Ureter (tissue), 1 donor: Measurements from ENCODE around the gene MEOX1. TPM values are rescaled to one million over a fixed set of nuclear protein-coding genes. Genes with fewer than 3 reads are reported as not detected.

ENCODE experiments used
- DNase-seq: peaks from one replicate; pipeline ENCODE4 v3.0.0-alpha.2; 2020; ENCODE audit warnings: low spot score
- total RNA-seq: library from RNA; stranded (reverse); gene quantifications from one replicate; pipeline ENCODE4 v1.2.4, GENCODE V29; 2023
- donor health status: DM: yes; HTN: yes; CAD: no.

The MEOX1 gene
- total RNA-seq, 1 donor from 2014 or later = 9.8 TPM

DNA sequence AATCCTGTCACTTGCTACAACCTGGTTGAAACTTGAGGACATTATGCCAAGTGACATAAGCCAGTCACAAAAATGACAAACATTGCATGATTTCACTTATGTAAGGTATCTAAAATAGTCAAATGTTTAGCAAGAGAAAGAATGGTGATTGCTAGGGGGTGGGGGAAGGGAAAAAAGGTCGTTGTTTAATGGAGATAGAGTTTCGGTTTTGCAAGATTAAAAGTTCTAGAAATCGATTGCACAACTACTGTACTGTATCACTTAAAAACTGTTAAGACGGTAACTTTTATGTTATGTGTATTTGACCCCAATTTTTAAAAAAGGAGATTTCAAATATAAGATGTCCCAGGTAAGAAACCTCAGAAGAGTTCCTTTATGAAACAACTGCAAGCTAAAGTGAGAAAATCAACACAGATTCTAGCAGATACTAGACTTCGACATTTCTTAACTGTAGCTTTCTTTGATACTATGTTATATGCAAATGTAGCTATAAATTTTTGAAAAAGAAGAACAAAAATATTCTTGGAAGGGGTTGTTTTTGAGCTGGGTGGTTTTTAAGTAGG, 5.9 kb downstream of the MEOX1 start:
- no peak for DNase-seq

DNA sequence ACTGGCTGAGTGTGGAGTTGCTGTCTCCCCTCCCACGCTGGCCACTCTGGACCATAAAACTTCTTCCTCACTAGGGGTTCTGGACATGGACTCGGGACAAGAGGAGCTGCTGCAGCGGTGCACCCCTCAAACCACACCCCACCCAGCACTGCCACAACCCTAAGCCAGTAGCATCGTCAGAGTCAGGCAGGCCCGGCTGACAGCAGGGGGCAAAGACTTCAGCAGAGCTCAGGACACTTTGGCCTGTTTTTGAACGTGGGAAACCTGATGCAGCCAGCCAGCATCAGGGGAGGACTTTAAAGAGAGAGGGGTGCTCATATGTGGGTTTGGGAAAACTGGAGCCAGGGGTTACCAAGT, 9.6 kb downstream of the MEOX1 start:
- DNase-seq = no peak

DNA sequence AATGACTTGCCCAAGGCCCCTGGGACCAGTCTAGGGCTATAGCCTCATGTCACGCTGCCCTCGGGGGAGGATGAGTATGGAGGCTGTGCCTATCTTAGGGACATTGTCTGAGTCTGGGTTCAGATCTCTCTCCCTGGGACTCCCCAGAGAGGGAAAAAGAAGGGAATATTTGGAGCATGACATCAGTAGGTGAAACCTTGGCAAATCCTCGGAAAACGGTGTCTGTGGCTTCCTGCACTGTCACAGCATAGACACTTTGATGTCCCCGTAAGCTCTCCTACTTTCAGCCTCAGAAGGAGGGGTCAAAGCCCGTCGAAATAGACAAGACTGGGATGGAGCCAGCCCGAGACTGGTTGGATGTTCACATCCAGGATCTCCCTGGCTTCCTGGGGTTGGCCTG, 11.3 kb downstream of the MEOX1 start:
- DNase-seq = no peak

DNA sequence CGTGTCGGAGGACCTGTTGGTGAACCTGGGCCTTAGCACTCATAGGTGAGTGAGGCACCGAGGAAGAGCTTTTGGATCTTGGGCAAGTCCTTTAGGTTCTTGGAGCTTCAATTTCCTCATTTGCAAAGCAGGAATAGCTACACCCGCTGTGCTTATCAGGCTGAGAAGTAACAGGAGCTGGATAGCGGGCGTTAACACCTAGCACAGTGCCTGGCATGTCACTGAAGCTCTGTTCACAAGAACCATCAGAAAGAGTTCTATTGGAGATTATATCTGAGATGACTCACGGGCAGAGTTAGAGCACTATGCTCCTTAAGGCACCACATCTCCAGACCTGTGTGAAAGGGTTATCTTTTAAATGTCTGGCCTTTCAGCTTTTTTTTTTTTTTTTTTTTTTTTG, 12.8 kb downstream of the MEOX1 start:
- DNase-seq = no peak

DNA sequence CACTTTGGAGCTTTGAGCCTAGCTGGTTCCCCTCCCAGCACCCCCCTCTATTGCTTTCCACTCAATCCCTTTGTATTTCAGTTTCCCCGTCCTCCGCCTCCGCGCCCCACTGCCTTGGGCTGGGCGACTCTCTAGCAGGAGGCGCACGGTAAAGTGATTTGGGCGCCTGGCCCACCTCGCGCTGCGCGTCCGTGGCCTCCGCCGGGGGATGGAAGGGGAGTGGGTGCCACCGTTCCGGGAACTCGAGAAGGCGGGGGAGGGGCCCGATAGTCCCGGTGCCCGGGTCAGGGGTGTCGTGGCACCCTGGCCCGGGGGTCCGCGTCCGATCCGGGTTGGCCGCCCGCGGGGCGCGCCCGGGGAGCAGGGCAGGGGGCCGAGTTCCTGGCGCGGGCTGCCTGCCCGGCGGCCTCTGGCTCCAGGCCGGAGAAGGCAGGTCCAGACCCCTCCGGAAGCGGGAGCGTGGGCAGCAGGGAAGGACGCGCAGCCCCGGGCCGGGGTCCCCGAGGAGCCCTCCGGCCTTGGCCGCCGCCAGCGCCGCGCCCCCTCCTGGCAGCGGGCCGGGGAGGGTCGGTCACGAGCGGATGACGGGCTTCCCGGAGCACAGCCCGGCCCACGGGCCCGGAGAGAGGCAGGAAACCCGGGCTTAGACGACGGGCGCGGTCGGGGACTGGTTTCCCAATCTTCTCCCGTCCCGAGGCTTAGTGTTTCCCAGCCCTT, 15.8 kb downstream of the MEOX1 start:
- DNase-seq = peak; percentile 72

DNA sequence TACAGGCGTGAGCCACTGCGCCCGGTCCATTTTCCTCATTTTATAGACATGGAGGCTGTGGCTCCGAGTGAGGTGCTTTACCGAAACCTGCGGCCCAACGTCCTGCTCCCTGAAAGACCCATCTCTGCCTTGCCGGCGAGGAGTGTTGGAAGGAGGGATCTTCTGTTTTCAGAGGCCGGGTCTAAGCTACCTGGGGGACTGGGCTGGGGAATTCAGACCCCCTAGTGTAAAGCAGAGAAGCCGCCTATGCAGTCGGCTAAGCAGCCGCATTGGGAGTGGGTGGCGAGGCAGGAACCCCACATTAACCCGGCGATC, 16.3 kb downstream of the MEOX1 start:
- no peak for DNase-seq

DNA sequence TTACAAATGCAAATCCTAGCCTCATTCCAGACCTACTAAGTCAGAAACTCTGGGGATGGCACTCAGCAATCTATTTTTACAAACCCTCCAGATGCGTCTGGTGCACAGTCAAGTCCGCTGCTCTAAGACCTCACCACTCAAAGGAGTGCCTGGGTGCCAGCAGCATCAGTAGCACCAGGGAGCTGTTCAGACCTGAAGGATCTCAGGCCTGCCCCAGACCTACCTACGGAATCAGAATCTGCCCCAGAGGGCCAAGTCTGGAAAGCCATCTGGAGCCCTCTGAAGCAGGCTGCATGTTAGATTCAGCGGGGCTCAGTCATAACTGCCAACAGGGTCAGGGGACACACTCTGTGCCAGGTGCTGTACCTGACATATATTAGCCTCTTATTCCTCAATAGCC, 17.6 kb downstream of the MEOX1 start:
- no peak for DNase-seq

DNA sequence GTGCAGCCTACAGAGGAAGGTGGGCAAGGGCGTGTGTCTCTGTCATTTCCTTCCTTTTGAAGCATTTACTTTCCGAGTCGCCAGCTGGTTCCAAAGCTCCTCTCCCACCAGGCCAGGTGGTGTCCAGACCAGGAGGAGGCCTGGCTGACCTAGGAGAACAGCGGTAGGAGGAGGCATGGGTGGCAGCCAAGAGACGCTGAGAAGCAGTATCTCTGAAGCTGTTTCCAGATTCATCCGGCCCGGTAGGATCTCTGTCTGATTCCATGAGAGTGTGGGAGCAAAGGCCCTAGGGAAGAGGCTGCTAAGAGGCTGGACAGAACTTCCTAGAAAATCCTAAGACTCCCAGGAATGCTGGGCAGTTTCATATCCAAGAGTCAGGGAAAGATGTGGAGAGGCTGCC, 20.3 kb downstream of the MEOX1 start:
- DNase-seq = no peak

DNA sequence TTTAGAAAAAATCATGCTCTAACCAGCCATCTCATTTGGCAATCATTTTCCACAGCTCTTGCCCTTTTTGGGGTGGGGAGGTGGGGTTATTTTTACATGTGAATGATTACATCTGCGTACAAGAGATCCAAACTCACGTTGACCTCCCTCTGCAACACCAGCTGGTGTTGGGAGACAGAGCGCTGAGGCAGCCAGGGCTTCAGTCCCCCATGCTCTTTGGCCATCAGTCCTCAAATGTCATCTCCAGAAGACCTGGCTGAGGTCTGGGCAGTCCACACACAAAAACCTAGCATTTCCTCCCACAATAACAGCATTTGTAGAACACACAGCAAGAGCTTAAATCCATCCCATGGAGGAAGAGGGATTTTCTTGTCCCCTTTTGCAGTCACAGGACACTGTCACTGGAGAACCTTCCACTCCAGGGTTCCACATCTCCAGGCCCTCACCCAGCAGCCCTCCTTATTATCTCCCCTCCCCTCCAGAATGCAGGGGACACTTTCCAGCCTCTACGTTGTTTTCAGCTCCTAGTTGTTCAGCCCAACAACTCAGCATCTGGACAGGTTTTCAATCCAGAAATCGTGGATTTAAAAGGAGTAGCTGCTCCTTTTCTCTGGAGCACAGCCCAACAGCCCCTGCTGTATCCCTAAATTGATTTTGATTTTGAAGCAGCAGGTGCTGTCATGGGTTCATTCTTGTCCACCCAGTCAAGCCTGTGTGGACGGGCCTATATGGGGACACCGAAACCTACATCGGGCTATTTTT, 21.1 kb downstream of the MEOX1 start:
- no peak for DNase-seq

DNA sequence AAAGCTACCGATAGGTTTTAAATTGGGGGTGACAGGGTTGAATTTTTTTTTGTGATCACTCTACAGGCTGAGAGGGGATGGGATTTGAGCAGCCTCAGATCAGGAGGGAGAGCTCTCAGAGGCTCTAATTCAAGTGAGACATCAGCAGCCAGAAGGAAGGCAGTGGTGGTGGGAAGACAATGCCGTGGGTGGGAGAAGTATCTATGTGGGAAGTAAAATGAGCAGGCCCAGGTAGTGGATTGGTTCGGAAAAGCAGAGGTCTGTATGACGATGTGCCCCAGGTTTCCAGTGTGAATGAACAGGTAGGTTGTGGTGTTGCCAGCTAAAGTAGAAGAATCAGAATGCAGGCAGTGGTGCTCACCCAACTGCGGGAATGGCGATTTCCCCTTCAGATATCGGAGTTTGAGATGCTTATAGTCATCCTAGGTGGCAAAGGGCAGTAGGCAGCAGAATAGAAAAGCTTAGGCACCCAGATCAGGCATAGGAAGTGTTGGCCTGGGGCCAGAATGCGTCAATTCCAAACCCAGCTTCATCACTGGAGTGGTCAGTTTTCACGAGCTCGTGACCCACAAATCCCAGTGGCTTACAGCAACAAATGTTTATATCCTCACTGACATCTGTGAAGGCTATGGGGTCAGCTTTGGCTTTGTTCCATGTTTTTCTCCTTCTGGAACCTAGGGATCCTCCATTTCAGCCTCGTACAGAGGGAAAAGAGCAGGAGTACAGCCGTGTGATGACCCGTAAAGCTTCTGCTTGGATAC, 24.0 kb downstream of the MEOX1 start:
- DNase-seq = no peak

DNA sequence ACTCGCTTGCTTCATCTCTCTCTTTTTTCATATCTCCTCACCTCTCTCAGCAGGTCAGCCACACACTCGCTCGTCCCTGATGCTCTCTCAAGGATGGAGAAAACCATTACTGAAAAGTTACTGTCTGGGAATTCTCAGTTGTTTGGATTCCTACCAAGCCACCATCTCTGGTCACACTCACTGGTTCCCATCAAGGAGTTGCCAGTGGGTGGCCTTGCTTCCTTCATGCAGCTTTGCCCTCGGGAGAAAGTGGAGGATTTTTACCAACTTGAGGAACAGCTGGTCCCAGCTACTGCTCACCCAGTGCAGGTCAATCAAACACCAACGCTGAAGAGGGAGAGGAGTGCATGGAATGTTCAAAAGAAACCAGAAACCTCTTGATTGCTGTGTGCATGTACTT, 25.3 kb downstream of the MEOX1 start:
- DNase-seq = no peak

DNA sequence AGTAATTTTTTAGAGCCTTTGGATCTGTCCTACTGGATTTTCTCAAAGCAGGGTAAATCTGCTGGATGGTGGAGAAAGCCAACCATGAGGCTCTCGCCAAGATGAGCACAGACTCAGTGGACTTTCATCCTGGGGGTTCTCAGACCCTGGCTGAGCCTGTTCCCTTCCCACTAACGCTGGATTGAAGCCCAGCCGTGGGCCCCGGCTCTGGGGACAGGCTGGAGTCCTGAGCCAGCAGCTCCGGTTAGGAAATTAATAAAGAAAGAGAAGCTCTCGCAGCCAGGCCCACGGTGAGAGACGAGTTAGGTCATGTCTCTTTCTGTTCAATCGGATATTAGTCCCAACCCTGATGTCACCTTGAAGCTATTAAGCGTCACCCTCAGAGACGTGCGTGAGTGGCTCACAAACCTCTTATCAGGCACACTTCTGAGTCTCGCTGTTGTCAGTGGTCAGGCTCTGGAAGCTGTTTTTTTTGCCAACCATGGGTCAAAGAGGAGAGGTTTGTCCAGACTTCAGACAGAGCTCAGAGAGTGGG, 27.1 kb downstream of the MEOX1 start:
- DNase-seq = no peak

DNA sequence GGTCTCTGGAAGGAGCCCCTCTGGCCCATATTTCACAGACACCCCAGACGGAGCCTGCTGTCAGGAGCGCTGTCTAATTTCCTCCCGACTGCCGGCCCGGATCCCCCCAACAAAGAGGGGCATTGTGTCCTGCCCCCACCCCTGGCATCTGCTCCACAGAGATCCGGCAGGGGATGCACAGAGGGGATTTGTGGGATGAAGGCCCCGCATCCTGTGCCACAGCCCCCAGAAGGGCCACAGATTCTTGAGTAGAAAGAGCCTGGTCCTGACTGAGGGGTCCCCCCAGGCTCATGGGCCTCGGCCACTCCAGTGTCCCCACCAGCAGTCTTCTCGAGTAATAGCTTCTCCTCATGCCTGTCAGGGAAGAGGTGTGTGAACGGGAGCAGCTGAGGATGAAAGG, 29.5 kb downstream of the MEOX1 start:
- DNase-seq = no peak

DNA sequence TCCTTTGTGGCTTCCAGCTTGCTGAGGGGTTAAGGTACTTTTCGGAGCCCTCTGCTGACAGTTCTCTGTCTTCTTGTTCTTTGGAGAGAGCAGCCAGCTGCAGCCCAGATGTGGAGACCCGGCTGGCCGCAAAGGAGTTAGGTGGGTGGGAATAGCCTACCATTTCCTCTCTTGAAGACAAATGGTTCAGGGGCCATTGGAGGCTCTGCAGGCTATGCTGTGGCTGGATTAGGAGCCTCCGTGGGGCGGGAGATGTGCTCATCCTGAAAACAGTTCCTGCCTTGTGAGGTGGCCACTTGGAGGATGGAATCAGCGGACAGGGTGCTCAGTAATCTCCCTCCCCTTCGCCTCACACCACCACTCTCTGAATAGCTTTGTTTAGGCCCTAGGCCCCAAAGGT, 30.3 kb downstream of the MEOX1 start:
- no peak for DNase-seq

DNA sequence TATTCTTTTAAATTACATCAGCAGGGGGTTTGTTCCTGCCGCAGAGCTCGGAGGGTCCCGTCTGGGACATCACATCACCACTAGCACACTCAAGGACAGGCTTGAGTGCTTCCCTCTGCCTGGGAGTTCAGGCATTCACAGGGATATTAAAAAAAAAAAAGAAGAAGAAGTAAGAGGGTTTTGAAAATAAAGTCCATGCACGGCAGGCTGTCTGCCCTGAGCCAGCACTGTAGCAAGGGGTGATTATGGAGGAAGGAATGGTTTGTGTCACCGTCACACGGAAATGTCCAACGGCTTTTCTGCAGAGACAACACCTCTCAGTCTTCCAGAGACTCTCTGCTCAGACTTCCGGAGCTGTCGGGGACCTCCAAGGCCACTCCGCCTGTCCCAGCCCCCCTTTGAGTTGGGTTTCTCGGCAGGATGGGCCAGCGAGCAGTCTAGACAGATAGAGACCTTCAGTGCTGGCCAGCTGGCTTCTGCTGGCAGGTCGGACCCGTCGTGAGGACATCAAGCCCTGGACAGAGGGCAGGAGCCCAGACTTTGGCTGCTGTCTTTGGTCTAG, 33.6 kb downstream of the MEOX1 start:
- DNase-seq = no peak

DNA sequence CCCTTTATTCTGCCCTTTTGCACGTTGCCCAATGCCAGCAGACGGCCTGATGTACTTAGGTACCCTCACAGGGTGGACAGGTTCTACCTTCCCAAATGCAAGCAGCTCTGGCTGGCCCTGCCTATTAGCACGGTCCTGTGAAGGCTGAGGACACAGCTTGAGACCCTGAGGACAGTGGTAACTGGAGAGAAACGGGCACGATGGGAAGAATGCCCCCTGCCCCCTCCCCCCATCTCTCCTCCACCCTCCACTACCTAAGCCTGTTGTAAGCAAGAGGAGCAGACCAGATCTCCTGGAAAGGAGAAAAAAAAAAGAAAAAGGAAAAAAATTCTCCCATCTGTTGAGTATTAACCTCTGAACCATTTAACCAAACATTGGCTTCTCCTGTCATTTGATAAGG, 34.1 kb downstream of the MEOX1 start:
- no peak for DNase-seq

DNA sequence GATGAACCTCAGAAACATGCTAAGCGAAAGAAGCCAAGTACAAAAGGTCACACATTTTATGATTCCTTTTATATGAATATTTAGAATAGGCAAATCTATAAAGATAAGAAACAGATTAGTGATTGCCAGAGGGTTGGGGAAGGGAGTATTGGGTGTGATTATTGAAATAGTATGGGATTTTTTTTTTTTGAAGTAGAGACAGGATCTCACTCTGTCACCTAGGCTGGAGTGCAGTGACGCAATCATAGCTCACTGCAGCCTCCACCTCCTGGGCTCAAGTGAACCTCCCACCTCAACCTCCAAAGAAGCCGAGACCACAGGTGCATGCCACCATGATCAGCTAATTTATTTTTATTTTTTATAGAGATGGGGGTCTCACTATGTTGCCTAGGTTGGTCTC, 35.7 kb downstream of the MEOX1 start:
- no peak for DNase-seq

DNA sequence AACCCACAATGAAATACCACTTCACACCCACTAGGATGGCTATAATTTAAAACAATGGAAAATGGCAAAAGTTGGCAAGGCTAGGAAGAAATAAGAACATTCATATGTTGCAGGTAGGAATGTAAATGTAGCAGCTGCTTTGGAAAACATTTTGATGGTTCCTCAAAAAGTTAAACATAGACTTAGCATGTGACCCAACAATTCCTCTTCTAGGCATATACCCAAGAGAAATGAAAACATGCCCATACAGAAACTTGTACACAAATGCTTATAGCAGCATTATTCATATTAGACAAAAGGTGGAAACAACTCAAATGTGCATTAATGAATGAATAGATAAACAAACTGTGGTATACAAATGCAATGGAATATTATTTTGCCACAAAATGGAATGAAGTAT, 36.1 kb downstream of the MEOX1 start:
- DNase-seq = no peak

DNA sequence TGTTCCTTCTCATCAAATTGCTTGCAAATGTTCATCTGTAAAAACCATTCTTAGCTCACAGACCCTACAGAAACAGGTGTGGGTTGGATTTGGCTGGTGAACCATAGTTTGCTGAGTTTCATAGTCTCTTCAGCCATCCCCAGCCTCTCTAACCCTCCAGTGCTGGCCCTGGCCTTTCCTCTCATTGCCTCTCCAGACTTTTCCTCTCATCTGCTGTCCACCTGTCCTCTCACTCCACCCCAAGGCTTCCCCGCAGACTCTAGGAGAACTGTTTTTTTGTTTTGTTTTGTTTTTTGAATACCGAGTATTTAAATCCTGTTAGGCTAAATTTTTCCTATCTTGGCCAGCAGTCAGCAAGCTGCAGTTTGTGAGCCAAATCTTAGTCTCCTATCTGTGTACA, 41.1 kb downstream of the MEOX1 start:
- no peak for DNase-seq

DNA sequence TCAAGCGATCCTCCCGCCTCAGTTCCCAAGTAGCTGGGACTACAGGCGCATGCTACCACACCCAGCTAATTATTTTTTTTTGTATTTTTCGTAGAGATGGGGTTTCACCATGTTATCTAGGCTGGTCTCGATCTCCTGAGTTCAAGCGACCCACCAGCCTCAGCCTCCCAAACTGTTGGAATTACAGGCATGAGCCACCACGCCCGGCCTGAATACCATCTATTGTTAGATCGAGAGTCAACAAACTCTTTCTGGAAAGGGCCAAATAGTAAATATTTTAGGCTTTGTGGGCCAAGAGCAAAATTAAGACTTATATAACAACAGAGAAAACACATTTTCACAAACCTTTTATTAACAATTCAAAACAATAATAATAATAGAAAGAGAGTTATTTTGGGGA, 41.6 kb downstream of the MEOX1 start:
- no peak for DNase-seq

DNA sequence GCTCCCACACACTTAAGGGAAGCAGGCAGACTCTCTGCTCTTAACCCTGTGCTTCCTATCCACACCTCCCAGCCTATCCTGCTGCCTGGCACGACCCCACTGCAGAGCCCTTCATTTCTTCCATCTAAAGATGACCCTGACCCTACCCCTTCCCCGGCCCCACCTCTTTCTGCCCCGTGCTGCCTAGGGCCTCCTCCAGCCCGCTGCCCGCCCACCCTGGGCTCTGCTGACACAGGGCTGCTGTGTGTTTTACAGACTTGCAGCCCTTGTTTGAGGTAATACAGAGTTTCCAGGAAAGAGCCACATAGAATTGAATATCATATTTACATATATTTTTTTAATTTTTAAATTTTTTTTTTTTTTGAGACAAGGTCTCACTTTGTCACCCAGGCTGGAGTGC, 42.0 kb downstream of the MEOX1 start:
- DNase-seq = no peak

DNA sequence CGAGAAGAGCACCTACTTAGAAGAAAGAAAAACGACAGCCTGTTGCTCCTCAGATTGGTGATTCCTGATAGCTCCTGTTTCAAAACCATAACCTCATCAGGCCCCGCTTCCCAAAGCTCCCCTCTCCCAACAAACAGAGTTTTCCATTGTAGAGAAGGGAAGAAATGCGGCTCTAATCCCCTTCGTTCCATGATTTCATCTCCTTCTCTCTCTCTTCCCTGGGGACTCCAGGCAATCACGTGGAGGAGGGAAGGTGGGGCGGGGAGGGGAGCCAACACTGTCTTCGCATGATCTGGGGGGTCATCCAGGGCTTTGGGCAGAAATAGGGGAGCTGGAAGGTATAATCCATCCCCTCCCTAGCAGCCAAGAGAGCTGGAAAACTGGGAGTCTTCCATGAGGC, 43.4 kb downstream of the MEOX1 start:
- DNase-seq = no peak
